Muscle of back (tissue), 11 donors: ENCODE results near the gene GRHL1. TPM values are rescaled to one million over a fixed set of nuclear protein-coding genes. Genes with fewer than 3 reads are reported as not detected.

ENCODE experiments used
- DNase-seq, 3 donors: peaks; one replicate each; pipeline versions ENCODE4 v3.0.0 to v3.0.0-alpha.2; 2013
- polyA plus RNA-seq, 10 donors: library from polyadenylated mRNA; unstranded; fragments of 120-200 nt; gene quantifications; one replicate each; pipeline ENCODE4 v1.2.1, GENCODE V29; 2013; ENCODE audit not compliant: insufficient read length in 10 of 10

Gene GRHL1
- polyA plus RNA-seq, 10 donors, result 0.60 to 8.0 (median 1.3) TPM

- no peak for DNase-seq
Measured at GRCh38 chr2:10041711-10042110, 90.2 kb downstream of the GRHL1 start.

- DNase-seq, result peak; percentile 51 to 92 (median 84)
Measured at GRCh38 chr2:10042301-10043161, 91.0 kb downstream of the GRHL1 start.

GRCh38 chr2:10043256-10043905, 91.9 kb downstream of the GRHL1 start, which contains the start of gene KLF11:
KLF11 (plus strand) TSS chr2:10043550; CDS start chr2:10043717, 167 bp downstream.
- peak; percentile 88 to 96 (median 93) for DNase-seq

- peak; percentile 94 to 98 (median 97) for DNase-seq
Measured at GRCh38 chr2:10043906-10044601, 92.6 kb downstream of the GRHL1 start.

- DNase-seq, result no peak
Measured at GRCh38 chr2:10045561-10046355, 94.3 kb downstream of the GRHL1 start.

- no peak for DNase-seq
Measured at GRCh38 chr2:10046931-10047330, 95.4 kb downstream of the GRHL1 start.

- no peak for DNase-seq
Measured at GRCh38 chr2:10047616-10048500, 96.4 kb downstream of the GRHL1 start.

- peak in 2 of 3 donors; percentile 68 to 78 for DNase-seq
Measured at GRCh38 chr2:10048501-10049171, 97.1 kb downstream of the GRHL1 start.

Other genes starting within 250 kb of the GRHL1 start
- 10 to 100 TPM; 10.0 to 19.2 (median 13.6) TPM for gene TAF1B, start 108.2 kb upstream of the GRHL1 start, polyA plus RNA-seq
- 10 to 100 TPM; 20.5 to 32.5 (median 23.9) TPM for gene KLF11, start 91.9 kb downstream of the GRHL1 start, polyA plus RNA-seq
- 10 to 100 TPM in 6 of 10 donors, 1 to 10 TPM in 4; 5.3 to 13.2 (median 11.0) TPM for gene CYS1, start 128.7 kb downstream of the GRHL1 start, polyA plus RNA-seq
- gene RRM2, start 171.0 kb downstream of the GRHL1 start, polyA plus RNA-seq, result 10 to 100 TPM; 25.5 to 67.1 (median 43.1) TPM